Activated CD8-positive, alpha-beta T cell treated with anti-CD3 and anti-CD28 coated beads for 36 hours (primary cell): ENCODE data around the gene FAM111B. TPM values are rescaled to one million over a fixed set of nuclear protein-coding genes. Genes with fewer than 3 reads are reported as not detected.

Experiments
- ATAC-seq: fragments of 200-7000 bp; cut with Tn5 transposase; one replicate; pipeline ENCODE4 v1.10.0; 2021; ENCODE audit warnings: mild to moderate bottlenecking, moderate library complexity
- CTCF ChIA-PET: fragments of 350-600 bp; sonication (Branson Sonifier 250); formaldehyde crosslinking; loops from one replicate; lab custom pipeline; 2021; ENCODE audit warnings: antibody characterized with exemption; lab: Charles Lee
- POLR2A ChIA-PET: fragments of 350-600 bp; sonication (Branson Sonifier 250); formaldehyde crosslinking; loops from one replicate; lab custom pipeline; 2021; ENCODE audit warnings: antibody characterized with exemption; lab: Charles Lee
- DNase-seq: peaks from one replicate; pipeline ENCODE4 v3.0.0-alpha.2; 2020
- H3K27ac Mint-ChIP-seq: one replicate; pipeline ENCODE4 v1.8.0; 2021; ENCODE audit warnings: mild to moderate bottlenecking, mixed read lengths
- H3K27me3 Mint-ChIP-seq: one replicate; pipeline ENCODE4 v1.8.0; 2021; ENCODE audit warnings: mixed read lengths
- H3K36me3 Mint-ChIP-seq: one replicate; pipeline ENCODE4 v1.8.0; 2021; ENCODE audit warnings: low read depth, mixed read lengths
- H3K4me1 Mint-ChIP-seq: one replicate; pipeline ENCODE4 v1.8.0; 2021; ENCODE audit warnings: low read depth, mixed read lengths
- H3K4me3 Mint-ChIP-seq: one replicate; pipeline ENCODE4 v1.8.0; 2021; ENCODE audit warnings: mild to moderate bottlenecking, moderate library complexity, mixed read lengths
- H3K9me3 Mint-ChIP-seq: one replicate; pipeline ENCODE4 v1.8.0; 2021; ENCODE audit warnings: mixed read lengths
- intact Hi-C: fragments of 100-400 bp; cut with micrococcal nuclease; formaldehyde crosslinking; loops from one replicate; pipeline ENCODE4 v1.10.0; 2022
- total RNA-seq, 2 experiments: library from RNA; stranded (reverse); gene quantifications; one replicate each; pipeline ENCODE4 v1.2.3, GENCODE V29; 2021
- TF ChIP-seq, protein P1 (sequence below): fragments of 200-600 bp; IDR thresholded peaks from one replicate; pipeline ENCODE4 v1.8.0; 2022; ENCODE audit warnings: antibody characterized with exemption, mild to moderate bottlenecking

Gene FAM111B
- total RNA-seq, 2 experiments from 2014 or later: 18.2 to 18.3 TPM

- ATAC-seq (peak; percentile 95), DNase-seq (peak; percentile 45)
- ChIA-PET POLR2A (interaction anchor here (0.7 to 1.5 kb wide), 2 partner anchors 10 to 348 kb away, joined by 4 to 5 read pairs; partner anchors contain the start of gene FAM111A), CTCF (interaction anchor here (0.8 to 4.9 kb wide), 6 partner anchors 9 to 94 kb away, joined by 3 to 21 read pairs (median 3); partner anchors contain the start of genes DTX4 and FAM111A)
- Mint-ChIP-seq H3K36me3 (peaks cover 57% of the 10 kb centered on the region), H3K27ac (peak overlapping the region; percentile 91), H3K4me1 (peaks cover 36% of the 10 kb centered on the region), H3K4me3 (peak overlapping the region; percentile 55), H3K27me3 (no peaks in the 10 kb centered on the region), H3K9me3 (no peaks in the 10 kb centered on the region)
- intact Hi-C loops: no loop called here
- TF ChIP-seq, protein P1, sequence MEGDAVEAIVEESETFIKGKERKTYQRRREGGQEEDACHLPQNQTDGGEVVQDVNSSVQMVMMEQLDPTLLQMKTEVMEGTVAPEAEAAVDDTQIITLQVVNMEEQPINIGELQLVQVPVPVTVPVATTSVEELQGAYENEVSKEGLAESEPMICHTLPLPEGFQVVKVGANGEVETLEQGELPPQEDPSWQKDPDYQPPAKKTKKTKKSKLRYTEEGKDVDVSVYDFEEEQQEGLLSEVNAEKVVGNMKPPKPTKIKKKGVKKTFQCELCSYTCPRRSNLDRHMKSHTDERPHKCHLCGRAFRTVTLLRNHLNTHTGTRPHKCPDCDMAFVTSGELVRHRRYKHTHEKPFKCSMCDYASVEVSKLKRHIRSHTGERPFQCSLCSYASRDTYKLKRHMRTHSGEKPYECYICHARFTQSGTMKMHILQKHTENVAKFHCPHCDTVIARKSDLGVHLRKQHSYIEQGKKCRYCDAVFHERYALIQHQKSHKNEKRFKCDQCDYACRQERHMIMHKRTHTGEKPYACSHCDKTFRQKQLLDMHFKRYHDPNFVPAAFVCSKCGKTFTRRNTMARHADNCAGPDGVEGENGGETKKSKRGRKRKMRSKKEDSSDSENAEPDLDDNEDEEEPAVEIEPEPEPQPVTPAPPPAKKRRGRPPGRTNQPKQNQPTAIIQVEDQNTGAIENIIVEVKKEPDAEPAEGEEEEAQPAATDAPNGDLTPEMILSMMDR: no peak
These were observed 45.4 kb downstream of the FAM111B start for GRCh38 chr11:59152312-59152951.

GRCh38 chr11:59154610-59155009 lies 47.6 kb downstream of the FAM111B start:
- H3K4me3 Mint-ChIP-seq: no peak overlapping the region
- CTCF ChIA-PET: interaction anchor here (1.6 to 4.9 kb wide), 2 partner anchors 13 to 19 kb away, joined by 6 to 21 read pairs; partner anchors contain the start of gene FAM111A
- peaks cover 33% of the 10 kb centered on the region for H3K4me1 Mint-ChIP-seq

GRCh38 chr11:59157433-59157832 lies 50.4 kb downstream of the FAM111B start:
- ChIA-PET POLR2A (interaction anchor here (1.1 to 2.0 kb wide), 3 partner anchors 9 to 15 kb away, joined by 3 to 9 read pairs (median 8); partner anchors contain the start of gene FAM111A), CTCF (interaction anchor here (1.0 to 3.8 kb wide), 25 partner anchors 9 to 503 kb away, joined by 3 to 143 read pairs (median 9); partner anchors contain the start of genes DTX4, FAM111A and FAM111B)
- peaks cover 18% of the 10 kb centered on the region for H3K36me3 Mint-ChIP-seq
- ATAC-seq: no peak
- peaks cover 9% of the 10 kb centered on the region for H3K27me3 Mint-ChIP-seq
- TF ChIP-seq, protein P1: no peak
- no peak for DNase-seq
- no peaks in the 10 kb centered on the region for H3K9me3 Mint-ChIP-seq
- H3K27ac Mint-ChIP-seq: no peak overlapping the region
- intact Hi-C loops: loop anchor here (5.0 kb wide), 2 partner anchors 60 to 280 kb away; partner anchors contain the start of gene OR5A1
- peaks cover 12% of the 10 kb centered on the region for H3K4me1 Mint-ChIP-seq
- H3K4me3 Mint-ChIP-seq: no peak overlapping the region

More at GRCh38 chr11:59154610-59155009, 47.6 kb downstream of the FAM111B start:
- ATAC-seq (no peak), DNase-seq (no peak)
- intact Hi-C loops: loop anchor here (5.0 kb wide), 2 partner anchors 57 to 283 kb away; partner anchors contain the start of gene OR5A1
- POLR2A ChIA-PET: no interaction called here
- Mint-ChIP-seq H3K36me3 (peaks cover 42% of the 10 kb centered on the region), H3K27me3 (no peaks in the 10 kb centered on the region), H3K9me3 (no peaks in the 10 kb centered on the region), H3K27ac (no peak overlapping the region)
- TF ChIP-seq, protein P1: no peak

DNA sequence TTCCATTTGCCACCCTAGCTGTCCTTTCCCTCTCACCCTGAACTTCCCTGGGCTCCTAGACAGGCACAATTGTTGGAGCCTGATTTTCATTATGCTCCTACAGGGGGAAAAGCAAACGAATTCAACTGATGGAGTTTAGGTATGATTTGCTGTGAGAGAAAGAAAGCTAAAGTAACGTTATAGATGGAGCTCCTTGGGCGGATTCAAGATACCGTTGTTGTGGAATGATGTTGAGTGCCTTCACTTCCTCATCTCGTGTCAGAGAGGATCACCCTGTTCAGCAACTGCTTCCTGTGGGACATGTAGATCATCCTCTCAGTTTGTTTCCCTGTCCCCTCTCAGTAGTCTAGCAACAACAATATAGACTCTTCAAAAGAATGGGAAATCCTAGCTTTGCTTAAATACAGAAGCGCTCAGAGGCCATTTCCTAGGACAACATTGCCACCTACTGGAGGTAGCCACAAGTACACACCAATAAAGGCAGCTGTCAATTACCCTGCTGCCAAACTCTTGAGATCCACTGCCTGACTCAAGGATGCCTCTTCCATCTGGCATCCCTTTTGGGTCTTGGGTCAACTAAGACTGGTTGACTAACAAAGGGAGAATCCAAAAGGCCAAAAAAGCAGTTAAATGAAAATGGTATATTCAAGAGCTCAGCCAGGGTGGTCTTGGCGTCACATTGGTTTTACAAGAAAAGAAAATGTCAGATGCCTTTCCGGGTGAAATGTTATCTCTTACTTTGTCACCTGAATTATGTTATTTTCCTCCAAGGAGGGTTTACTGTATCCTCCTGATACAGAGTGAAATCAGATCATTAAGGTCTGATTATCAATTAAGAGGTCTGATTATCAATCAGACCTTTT lies 51.4 kb downstream of the FAM111B start:
- no peaks in the 10 kb centered on the region for H3K9me3 Mint-ChIP-seq
- ATAC-seq: peak; percentile 97
- TF ChIP-seq, protein P1: peak; percentile 85
- DNase-seq: peak; percentile 78
- H3K4me1 Mint-ChIP-seq: peaks cover 4% of the 10 kb centered on the region
- peaks cover 8% of the 10 kb centered on the region for H3K36me3 Mint-ChIP-seq
- ChIA-PET POLR2A (interaction anchor here (0.8 to 2.0 kb wide), 4 partner anchors 10 to 52 kb away, joined by 3 to 9 read pairs (median 6); partner anchors contain the start of gene FAM111A), CTCF (interaction anchor here (0.7 to 3.8 kb wide), 57 partner anchors 8 to 1358 kb away, joined by 3 to 143 read pairs (median 5); partner anchors contain the start of genes DTX4, FAM111A and FAM111B)
- no peak overlapping the region for H3K27ac Mint-ChIP-seq
- H3K27me3 Mint-ChIP-seq: peaks cover 10% of the 10 kb centered on the region
- intact Hi-C loops: loop anchor here (2.0 to 5.0 kb wide), 3 partner anchors 61 to 279 kb away; partner anchors contain the start of gene OR5A1
- no peak overlapping the region for H3K4me3 Mint-ChIP-seq
